ENCODE results near the gene PIGL.

- TF ChIP-seq, protein P1, sequence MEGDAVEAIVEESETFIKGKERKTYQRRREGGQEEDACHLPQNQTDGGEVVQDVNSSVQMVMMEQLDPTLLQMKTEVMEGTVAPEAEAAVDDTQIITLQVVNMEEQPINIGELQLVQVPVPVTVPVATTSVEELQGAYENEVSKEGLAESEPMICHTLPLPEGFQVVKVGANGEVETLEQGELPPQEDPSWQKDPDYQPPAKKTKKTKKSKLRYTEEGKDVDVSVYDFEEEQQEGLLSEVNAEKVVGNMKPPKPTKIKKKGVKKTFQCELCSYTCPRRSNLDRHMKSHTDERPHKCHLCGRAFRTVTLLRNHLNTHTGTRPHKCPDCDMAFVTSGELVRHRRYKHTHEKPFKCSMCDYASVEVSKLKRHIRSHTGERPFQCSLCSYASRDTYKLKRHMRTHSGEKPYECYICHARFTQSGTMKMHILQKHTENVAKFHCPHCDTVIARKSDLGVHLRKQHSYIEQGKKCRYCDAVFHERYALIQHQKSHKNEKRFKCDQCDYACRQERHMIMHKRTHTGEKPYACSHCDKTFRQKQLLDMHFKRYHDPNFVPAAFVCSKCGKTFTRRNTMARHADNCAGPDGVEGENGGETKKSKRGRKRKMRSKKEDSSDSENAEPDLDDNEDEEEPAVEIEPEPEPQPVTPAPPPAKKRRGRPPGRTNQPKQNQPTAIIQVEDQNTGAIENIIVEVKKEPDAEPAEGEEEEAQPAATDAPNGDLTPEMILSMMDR (IDR thresholded peaks at IDR 0.05), result no peak
- TF ChIP-seq POLR2A (IDR thresholded peaks at IDR 0.05), result no peak
These were observed 70.0 kb downstream of the PIGL start for GRCh38 chr17:16286947-16287562.

All from uterus (tissue), 2 donors.